ENCODE results near the gene DEFB114.
"Not testable (repeated sequence)": the region's sequence is repeated elsewhere in the genome, so short reads cannot be mapped to it uniquely, and the experiment has no call there.

The DEFB114 gene

DNA sequence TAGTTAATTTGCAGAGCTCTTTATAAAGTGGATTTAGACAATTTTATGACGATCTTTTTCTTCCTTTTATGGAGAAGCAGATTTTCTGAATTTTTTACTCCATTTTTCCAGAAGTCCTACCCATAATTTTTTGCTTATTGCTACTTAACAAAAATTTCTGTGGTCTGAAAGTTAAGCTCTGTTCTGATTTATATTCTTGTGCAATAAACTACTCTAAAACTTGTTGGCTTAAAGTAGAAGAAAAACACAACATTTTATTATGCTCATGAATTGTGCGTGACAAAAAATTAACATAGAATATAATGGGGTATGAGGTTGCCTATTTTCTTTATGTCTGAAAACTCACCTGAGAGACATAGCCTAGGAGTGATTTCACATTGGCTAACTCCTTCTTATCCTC, 2.9 kb upstream of the DEFB114 start:
- H3K9me3 ChIP-seq (replicated peaks; ENCODE audit: low read length) = no peaks in the 10 kb centered on the region
- H3K36me3 ChIP-seq (ENCODE audit: insufficient read depth, low read length) = no peaks in the 10 kb centered on the region
- no peak overlapping the region for H3K4me3 ChIP-seq (ENCODE audit: low read length)
- H3K4me1 ChIP-seq (ENCODE audit: control insufficient read depth, insufficient read depth, low read length) = no peaks in the 10 kb centered on the region
- no peaks in the 10 kb centered on the region for H3K27me3 ChIP-seq (ENCODE audit: control insufficient read depth, insufficient read depth, low read length)
- H3K4me2 ChIP-seq (ENCODE audit: low read length) = no peak overlapping the region
- H3K9ac ChIP-seq (ENCODE audit: low read depth, low read length) = no peak overlapping the region

DNA sequence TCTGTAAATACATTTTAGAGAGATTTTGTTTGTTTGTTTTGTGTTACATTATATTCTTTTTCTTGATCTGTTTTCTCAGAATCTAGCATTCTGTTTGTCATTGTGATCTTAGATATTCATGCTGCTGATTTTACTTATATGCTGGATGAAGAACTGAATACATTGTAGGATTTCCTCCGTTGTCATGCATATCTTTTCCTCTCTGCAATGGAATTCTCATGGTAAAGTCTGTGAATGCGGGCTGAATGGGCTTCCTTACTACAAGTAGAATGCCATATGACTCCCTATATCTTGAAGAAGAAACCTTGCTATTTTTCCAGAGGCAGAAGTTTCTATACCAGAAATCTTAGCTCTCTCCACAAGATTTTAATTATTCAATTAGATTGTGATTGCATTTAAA, 2.4 kb upstream of the DEFB114 start:
- no peak overlapping the region for H3K4me3 ChIP-seq (ENCODE audit: low read length)
- no peaks in the 10 kb centered on the region for H3K9me3 ChIP-seq (replicated peaks; ENCODE audit: low read length)
- no peaks in the 10 kb centered on the region for H3K4me1 ChIP-seq (ENCODE audit: control insufficient read depth, insufficient read depth, low read length)
- H3K9ac ChIP-seq (ENCODE audit: low read depth, low read length) = no peak overlapping the region
- no peak overlapping the region for H3K4me2 ChIP-seq (ENCODE audit: low read length)
- H3K36me3 ChIP-seq (ENCODE audit: insufficient read depth, low read length) = no peaks in the 10 kb centered on the region
- H3K27me3 ChIP-seq (ENCODE audit: control insufficient read depth, insufficient read depth, low read length) = no peaks in the 10 kb centered on the region

DNA sequence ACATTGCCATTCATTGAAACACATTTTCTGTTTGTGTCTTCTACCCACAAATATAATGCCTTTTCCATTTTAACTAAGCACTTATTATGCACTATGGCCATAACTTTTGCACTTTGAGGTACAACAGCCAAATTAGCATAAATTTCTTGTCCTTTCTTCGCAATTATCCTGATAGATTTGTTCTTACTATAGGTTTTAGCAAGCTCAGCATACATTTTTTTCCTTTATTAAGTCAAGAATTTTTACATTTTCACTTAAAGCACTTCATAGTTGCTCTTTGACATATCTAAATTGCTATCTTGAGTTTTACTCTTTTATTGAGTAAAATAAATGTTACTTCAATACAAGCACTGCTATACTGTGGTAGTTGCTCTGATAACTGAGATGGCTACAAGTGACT, 5.8 kb downstream of the DEFB114 start:
- Histone ChIP-seq H3K9ac (ENCODE audit: low read depth, low read length) (no peak overlapping the region), H3K36me3 (ENCODE audit: insufficient read depth, low read length) (no peaks in the 10 kb centered on the region), H3K9me3 (replicated peaks; ENCODE audit: low read length) (no peaks in the 10 kb centered on the region), H3K4me2 (ENCODE audit: low read length) (no peak overlapping the region), H3K4me3 (ENCODE audit: low read length) (no peak overlapping the region), H3K4me1 (ENCODE audit: control insufficient read depth, insufficient read depth, low read length) (no peaks in the 10 kb centered on the region), H3K27me3 (ENCODE audit: control insufficient read depth, insufficient read depth, low read length) (no peaks in the 10 kb centered on the region)

DNA sequence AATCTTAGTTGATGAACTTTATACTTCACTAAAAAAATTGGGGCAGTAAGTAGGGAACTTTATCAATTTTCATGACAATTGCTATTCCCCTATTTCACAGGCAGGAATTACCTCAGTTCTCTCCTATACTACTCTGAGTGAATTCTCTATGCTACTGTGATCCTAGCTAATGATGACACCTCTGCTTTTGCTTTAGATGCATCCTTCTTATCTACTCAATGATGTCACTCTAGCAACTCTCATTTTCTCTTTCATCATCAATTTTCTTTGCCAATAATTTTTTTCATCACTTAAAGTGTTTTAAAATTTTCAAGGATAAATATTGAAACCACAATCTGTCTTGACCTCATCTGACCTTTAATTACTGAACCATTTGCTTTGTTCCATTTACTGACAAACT, 8.1 kb downstream of the DEFB114 start:
- no peaks in the 10 kb centered on the region for H3K27me3 ChIP-seq (ENCODE audit: control insufficient read depth, insufficient read depth, low read length)
- no peak overlapping the region for H3K9ac ChIP-seq (ENCODE audit: low read depth, low read length)
- H3K36me3 ChIP-seq (ENCODE audit: insufficient read depth, low read length) = no peaks in the 10 kb centered on the region
- H3K4me3 ChIP-seq (ENCODE audit: low read length) = no peak overlapping the region
- H3K4me1 ChIP-seq (ENCODE audit: control insufficient read depth, insufficient read depth, low read length) = no peaks in the 10 kb centered on the region
- no peaks in the 10 kb centered on the region for H3K9me3 ChIP-seq (replicated peaks; ENCODE audit: low read length)
- no peak overlapping the region for H3K4me2 ChIP-seq (ENCODE audit: low read length)

DNA sequence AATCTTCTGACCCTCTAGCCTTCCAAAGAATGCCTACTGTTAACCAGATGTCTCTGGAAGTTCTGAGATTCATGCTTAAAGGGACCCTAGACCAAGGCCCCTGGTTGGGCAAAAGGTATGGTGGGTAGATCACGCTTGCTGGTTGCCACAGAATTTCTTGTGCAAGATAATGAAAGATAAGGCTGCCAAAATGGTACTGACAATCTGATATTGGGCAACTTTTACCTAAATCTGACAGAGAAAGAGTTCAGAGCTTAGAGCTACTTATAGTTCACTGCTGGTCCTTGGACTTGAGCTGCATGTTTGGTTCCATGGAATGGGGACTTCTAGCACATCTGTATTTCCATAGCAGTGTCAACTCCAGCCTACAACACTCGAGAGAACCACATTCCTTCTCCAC, 12.0 kb downstream of the DEFB114 start:
- Histone ChIP-seq H3K4me1 (ENCODE audit: control insufficient read depth, insufficient read depth, low read length) (no peaks in the 10 kb centered on the region), H3K4me2 (ENCODE audit: low read length) (no peak overlapping the region), H3K36me3 (ENCODE audit: insufficient read depth, low read length) (no peaks in the 10 kb centered on the region), H3K9ac (ENCODE audit: low read depth, low read length) (no peak overlapping the region), H3K9me3 (replicated peaks; ENCODE audit: low read length) (no peaks in the 10 kb centered on the region), H3K27me3 (ENCODE audit: control insufficient read depth, insufficient read depth, low read length) (no peaks in the 10 kb centered on the region), H3K4me3 (ENCODE audit: low read length) (no peak overlapping the region)

DNA sequence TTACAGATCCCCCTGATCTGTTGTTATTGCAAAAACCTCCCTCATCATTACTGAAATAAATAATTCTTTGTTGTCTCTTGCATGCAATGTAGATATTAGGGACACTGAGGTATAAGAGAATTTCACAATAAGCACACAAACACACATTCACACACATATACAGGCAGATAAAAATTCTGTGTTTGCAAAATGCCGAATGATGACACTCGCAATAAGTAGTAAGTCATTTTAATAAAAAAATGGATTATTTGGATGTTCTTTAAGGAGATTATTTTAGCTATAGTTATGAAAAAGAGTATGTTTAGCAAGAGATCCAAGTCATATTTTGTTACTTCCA, 13.6 kb downstream of the DEFB114 start:
- Histone ChIP-seq H3K36me3 (ENCODE audit: insufficient read depth, low read length) (no peaks in the 10 kb centered on the region), H3K4me1 (ENCODE audit: control insufficient read depth, insufficient read depth, low read length) (no peaks in the 10 kb centered on the region), H3K9me3 (replicated peaks; ENCODE audit: low read length) (no peaks in the 10 kb centered on the region), H3K27me3 (ENCODE audit: control insufficient read depth, insufficient read depth, low read length) (no peaks in the 10 kb centered on the region), H3K4me2 (ENCODE audit: low read length) (no peak overlapping the region), H3K9ac (ENCODE audit: low read depth, low read length) (no peak overlapping the region), H3K4me3 (ENCODE audit: low read length) (no peak overlapping the region)

DNA sequence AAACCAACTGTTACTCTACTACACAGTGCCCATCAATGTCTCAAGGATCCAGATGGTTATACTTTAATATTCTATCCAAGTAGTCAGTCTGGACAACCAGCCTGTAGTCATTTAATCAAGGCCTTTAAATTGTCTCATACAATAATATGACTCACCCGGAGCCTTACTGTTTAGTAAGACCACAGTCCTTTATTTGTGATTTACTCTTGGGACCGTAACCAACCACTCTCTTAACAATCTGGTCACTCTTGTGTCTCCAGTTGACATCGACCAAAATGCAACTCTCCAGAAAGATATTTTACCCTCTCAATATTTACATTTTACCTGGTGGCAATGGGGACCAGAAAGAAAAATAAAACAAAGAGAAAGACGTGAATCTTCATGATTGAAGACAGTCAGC, 14.9 kb downstream of the DEFB114 start:
- Histone ChIP-seq H3K4me1 (ENCODE audit: control insufficient read depth, insufficient read depth, low read length) (no peaks in the 10 kb centered on the region), H3K9ac (ENCODE audit: low read depth, low read length) (no peak overlapping the region), H3K4me2 (ENCODE audit: low read length) (no peak overlapping the region), H3K9me3 (replicated peaks; ENCODE audit: low read length) (no peaks in the 10 kb centered on the region), H3K36me3 (ENCODE audit: insufficient read depth, low read length) (no peaks in the 10 kb centered on the region), H3K4me3 (ENCODE audit: low read length) (no peak overlapping the region), H3K27me3 (ENCODE audit: control insufficient read depth, insufficient read depth, low read length) (no peaks in the 10 kb centered on the region)

DNA sequence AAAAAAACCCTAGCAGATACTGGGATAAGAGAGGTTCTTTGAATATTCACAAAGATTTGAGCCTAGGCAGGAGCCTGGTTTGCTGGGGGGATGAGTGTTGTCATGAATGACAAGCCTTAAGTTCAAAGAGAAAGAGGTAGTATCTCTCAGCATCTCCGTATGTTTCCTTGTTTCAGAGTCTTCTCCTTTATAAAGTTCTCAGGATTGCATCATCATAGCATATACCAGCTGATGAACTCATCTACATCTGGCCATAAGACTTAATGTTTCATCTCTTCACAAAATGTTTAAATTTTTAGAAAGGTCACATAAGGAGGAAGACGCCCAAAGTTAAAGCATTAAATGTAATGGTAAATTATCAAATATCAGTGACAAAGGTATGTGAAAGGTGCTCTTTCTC, 17.1 kb downstream of the DEFB114 start:
- Histone ChIP-seq H3K27me3 (ENCODE audit: control insufficient read depth, insufficient read depth, low read length) (no peaks in the 10 kb centered on the region), H3K4me3 (ENCODE audit: low read length) (no peak overlapping the region), H3K36me3 (ENCODE audit: insufficient read depth, low read length) (no peaks in the 10 kb centered on the region), H3K9ac (ENCODE audit: low read depth, low read length) (no peak overlapping the region), H3K4me2 (ENCODE audit: low read length) (no peak overlapping the region), H3K4me1 (ENCODE audit: control insufficient read depth, insufficient read depth, low read length) (no peaks in the 10 kb centered on the region), H3K9me3 (replicated peaks; ENCODE audit: low read length) (no peaks in the 10 kb centered on the region)

DNA sequence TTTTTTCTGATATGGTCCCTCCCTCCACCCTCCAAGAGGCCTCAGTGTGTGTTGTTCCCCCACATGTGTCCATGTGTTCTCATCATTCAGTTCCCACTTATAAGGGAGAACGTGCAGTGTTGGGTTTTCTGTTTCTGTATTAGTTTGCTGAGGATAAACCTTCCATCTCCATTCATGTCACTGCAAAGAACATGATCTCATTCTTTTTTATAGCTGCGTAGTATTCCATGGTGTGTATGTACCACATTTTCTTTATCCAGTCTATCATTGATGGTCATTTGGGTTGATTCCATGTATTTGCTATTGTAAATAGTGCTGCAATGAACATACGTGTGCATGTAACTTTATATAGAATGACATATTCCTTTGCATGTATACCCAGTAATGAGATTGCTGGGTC, 19.9 kb downstream of the DEFB114 start:
- not testable (repeated sequence) for H3K36me3 ChIP-seq (ENCODE audit: insufficient read depth, low read length); H3K4me3 ChIP-seq (ENCODE audit: low read length); H3K4me1 ChIP-seq (ENCODE audit: control insufficient read depth, insufficient read depth, low read length); H3K9ac ChIP-seq (ENCODE audit: low read depth, low read length); H3K4me2 ChIP-seq (ENCODE audit: low read length); H3K27me3 ChIP-seq (ENCODE audit: control insufficient read depth, insufficient read depth, low read length); H3K9me3 ChIP-seq (replicated peaks; ENCODE audit: low read length)

DNA sequence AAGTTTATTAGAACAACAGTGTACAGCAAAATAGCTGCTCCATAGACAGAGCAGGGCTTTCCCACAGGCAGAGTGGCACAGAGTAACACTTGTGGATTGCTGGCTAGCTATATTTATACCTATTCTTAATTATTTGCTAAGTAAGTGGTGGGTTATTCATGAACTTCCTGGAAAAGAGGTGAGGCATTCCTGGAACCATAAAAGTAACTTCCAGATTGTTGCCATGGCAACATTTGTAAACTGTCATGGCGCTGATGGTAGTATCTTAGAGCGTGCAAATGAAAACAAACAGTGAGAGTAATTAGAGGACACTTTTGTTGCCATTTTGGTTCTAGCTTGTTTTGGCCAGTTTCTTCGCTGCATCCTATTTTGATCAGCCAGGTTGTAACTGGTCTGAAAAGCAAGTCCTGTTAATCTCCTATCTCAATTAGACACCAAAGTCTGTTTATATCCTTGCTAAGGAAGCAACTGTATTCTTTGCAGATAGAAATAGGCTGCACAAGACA, 23.9 kb downstream of the DEFB114 start:
- Histone ChIP-seq H3K9ac (ENCODE audit: low read depth, low read length) (no peak overlapping the region), H3K36me3 (ENCODE audit: insufficient read depth, low read length) (no peaks in the 10 kb centered on the region)

DNA sequence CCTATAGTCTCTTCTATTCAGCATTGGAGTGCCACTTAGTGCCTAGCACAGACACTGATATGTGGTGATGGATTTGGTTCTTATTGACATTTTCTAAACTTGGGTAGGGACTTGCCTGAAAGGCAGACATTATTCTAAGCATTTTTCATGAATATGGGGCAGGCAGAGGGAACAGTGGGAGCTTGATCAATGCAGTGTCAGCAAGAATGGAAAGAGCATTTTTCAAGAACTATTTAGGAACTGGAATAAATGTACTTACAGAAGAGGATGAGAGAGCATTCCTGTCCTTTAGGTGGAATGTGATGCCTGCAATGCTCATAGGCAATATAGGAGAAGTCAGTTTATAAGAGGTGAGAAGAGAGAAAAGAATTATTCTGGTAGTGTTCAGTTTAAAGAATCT, 26.2 kb downstream of the DEFB114 start:
- H3K36me3 ChIP-seq (ENCODE audit: insufficient read depth, low read length) = no peaks in the 10 kb centered on the region
- no peak overlapping the region for H3K4me3 ChIP-seq (ENCODE audit: low read length)
- no peak overlapping the region for H3K4me2 ChIP-seq (ENCODE audit: low read length)
- no peaks in the 10 kb centered on the region for H3K4me1 ChIP-seq (ENCODE audit: control insufficient read depth, insufficient read depth, low read length)
- no peak overlapping the region for H3K9ac ChIP-seq (ENCODE audit: low read depth, low read length)
- no peaks in the 10 kb centered on the region for H3K9me3 ChIP-seq (replicated peaks; ENCODE audit: low read length)
- H3K27me3 ChIP-seq (ENCODE audit: control insufficient read depth, insufficient read depth, low read length) = no peaks in the 10 kb centered on the region

More for the DNA sequence above, 23.9 kb downstream of the DEFB114 start:
- no peaks in the 10 kb centered on the region for H3K27me3 ChIP-seq (ENCODE audit: control insufficient read depth, insufficient read depth, low read length)
- no peak overlapping the region for H3K4me2 ChIP-seq (ENCODE audit: low read length)
- no peak overlapping the region for H3K4me3 ChIP-seq (ENCODE audit: low read length)
- no peaks in the 10 kb centered on the region for H3K9me3 ChIP-seq (replicated peaks; ENCODE audit: low read length)
- H3K4me1 ChIP-seq (ENCODE audit: control insufficient read depth, insufficient read depth, low read length) = no peaks in the 10 kb centered on the region

DNA sequence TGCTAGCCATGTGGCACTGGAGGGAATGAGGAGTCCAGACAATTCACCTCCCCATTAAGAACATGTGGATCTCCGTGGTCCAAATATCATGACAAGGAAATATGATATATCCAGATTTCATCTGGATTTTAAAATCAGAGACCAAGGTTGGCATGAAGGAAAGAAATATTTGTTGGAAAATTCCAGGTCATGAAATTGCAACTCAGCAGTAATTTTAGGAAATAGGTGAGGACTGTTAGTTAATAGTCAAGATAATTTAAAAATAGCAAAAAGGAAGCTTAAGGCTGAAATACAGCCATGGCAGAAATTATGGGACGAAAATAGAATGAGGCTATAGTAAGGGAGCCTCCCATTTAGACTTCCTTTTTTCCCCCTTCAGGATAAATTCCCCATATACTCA, 26.9 kb downstream of the DEFB114 start:
- Histone ChIP-seq H3K27me3 (ENCODE audit: control insufficient read depth, insufficient read depth, low read length) (no peaks in the 10 kb centered on the region), H3K36me3 (ENCODE audit: insufficient read depth, low read length) (no peaks in the 10 kb centered on the region), H3K9me3 (replicated peaks; ENCODE audit: low read length) (no peaks in the 10 kb centered on the region), H3K9ac (ENCODE audit: low read depth, low read length) (no peak overlapping the region), H3K4me1 (ENCODE audit: control insufficient read depth, insufficient read depth, low read length) (no peaks in the 10 kb centered on the region), H3K4me3 (ENCODE audit: low read length) (no peak overlapping the region), H3K4me2 (ENCODE audit: low read length) (no peak overlapping the region)

Data from skeletal muscle satellite cell (primary cell).